AG09319 (cell line): ENCODE results near the gene RHEB.

Experiments
- DNase-seq: peaks from one replicate; pipeline ENCODE4 v3.0.0-alpha.2; 2010; ENCODE audit warnings: low read depth; ENCODE audit errors: extremely low read depth
- TF ChIP-seq, protein P1 (sequence below): IDR thresholded peaks from 2 replicates; pipeline ENCODE4 v1.5.1; 2011; ENCODE audit warnings: low read depth, mild to moderate bottlenecking, inconsistent platforms, low read length, moderate library complexity

Gene RHEB

DNA sequence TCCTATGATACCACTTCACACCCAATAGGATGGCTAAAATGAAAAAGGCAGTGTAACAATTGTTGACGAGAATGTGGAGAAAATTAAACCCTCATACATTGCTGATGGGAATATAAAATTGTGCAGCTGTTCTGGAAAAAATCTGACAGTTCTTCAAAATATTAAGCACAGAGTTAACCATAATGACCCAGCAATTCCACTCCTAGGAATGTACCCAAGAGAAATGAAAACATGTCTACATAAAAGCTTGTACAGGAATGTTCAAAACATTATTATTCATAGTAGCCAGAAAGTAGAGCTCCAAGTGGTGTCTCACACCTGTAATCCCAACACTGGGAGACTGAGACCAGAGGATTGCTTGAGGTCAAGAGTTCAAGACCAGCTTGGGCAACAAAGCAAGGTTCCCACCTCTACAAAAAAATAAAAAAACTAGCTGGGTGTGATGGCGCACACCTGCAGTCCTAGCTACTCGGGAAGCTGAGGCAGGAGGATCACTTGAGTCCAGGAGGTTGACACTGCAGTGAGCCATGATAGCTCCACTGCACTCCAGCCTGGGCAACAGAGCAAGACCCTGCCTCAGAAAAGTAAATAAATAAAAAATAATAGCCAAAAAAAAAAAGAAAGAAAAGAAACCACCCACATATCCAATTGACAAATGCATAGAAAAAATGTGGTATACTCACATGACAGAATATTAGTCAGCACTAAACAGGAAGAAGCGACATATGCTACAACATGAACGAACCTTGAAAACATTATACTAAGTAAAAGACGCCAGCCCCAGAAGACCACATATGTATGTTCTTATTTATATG is 5.0 kb downstream of the RHEB start:
- TF ChIP-seq, protein P1, sequence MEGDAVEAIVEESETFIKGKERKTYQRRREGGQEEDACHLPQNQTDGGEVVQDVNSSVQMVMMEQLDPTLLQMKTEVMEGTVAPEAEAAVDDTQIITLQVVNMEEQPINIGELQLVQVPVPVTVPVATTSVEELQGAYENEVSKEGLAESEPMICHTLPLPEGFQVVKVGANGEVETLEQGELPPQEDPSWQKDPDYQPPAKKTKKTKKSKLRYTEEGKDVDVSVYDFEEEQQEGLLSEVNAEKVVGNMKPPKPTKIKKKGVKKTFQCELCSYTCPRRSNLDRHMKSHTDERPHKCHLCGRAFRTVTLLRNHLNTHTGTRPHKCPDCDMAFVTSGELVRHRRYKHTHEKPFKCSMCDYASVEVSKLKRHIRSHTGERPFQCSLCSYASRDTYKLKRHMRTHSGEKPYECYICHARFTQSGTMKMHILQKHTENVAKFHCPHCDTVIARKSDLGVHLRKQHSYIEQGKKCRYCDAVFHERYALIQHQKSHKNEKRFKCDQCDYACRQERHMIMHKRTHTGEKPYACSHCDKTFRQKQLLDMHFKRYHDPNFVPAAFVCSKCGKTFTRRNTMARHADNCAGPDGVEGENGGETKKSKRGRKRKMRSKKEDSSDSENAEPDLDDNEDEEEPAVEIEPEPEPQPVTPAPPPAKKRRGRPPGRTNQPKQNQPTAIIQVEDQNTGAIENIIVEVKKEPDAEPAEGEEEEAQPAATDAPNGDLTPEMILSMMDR = no peak
- DNase-seq = no peak

GRCh38 chr7:151513133-151513532 is 6.6 kb downstream of the RHEB start:
- DNase-seq = no peak
- TF ChIP-seq, protein P1 = no peak

GRCh38 chr7:151512353-151512752 is 7.3 kb downstream of the RHEB start:
- TF ChIP-seq, protein P1 = no peak
- DNase-seq = no peak

- TF ChIP-seq, protein P1 = no peak
- DNase-seq = no peak
These were observed 7.7 kb downstream of the RHEB start for GRCh38 chr7:151511946-151512345.

DNA sequence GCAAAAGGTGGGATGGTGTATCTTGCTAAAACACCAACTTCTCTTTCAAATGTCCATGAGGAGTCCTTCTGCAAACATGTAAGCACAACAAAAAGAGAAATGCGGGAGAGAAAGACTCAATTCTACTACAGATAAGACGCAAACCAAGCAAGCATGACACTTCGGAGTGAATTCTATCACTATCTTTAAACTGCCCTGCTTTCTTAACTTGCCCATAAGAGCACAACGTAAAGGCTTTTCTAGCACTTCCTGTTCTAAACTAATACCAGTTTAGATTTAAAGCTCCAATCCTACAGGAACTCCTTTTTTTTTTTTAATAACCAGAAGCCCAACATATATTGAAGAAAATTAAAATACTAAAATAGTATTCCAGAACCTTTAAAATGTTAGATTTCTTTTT is 8.4 kb downstream of the RHEB start:
- DNase-seq = no peak
- TF ChIP-seq, protein P1 = no peak

GRCh38 chr7:151509670-151510333 is 9.9 kb downstream of the RHEB start:
- TF ChIP-seq, protein P1 = no peak

GRCh38 chr7:151508991-151509390 is 10.7 kb downstream of the RHEB start:
- DNase-seq = no peak
- TF ChIP-seq, protein P1 = no peak

More at GRCh38 chr7:151509670-151510333, 9.9 kb downstream of the RHEB start:
- DNase-seq = no peak
